Activated CD8-positive, alpha-beta T cell treated with anti-CD3 and anti-CD28 coated beads for 36 hours (primary cell): Measurements from ENCODE around the gene TCAIM. TPM values are rescaled to one million over a fixed set of nuclear protein-coding genes. Genes with fewer than 3 reads are reported as not detected.

Experiments used
- ATAC-seq: fragments of 200-7000 bp; cut with Tn5 transposase; one replicate; pipeline ENCODE4 v1.10.0; 2021; ENCODE audit warnings: mild to moderate bottlenecking, moderate library complexity
- CTCF ChIA-PET: fragments of 350-600 bp; sonication (Branson Sonifier 250); formaldehyde crosslinking; loops from one replicate; lab custom pipeline; 2021; ENCODE audit warnings: antibody characterized with exemption; lab: Charles Lee
- POLR2A ChIA-PET: fragments of 350-600 bp; sonication (Branson Sonifier 250); formaldehyde crosslinking; loops from one replicate; lab custom pipeline; 2021; ENCODE audit warnings: antibody characterized with exemption; lab: Charles Lee
- DNase-seq: peaks from one replicate; pipeline ENCODE4 v3.0.0-alpha.2; 2020
- H3K27ac Mint-ChIP-seq: one replicate; pipeline ENCODE4 v1.8.0; 2021; ENCODE audit warnings: mild to moderate bottlenecking, mixed read lengths
- H3K27me3 Mint-ChIP-seq: one replicate; pipeline ENCODE4 v1.8.0; 2021; ENCODE audit warnings: mixed read lengths
- H3K36me3 Mint-ChIP-seq: one replicate; pipeline ENCODE4 v1.8.0; 2021; ENCODE audit warnings: low read depth, mixed read lengths
- H3K4me1 Mint-ChIP-seq: one replicate; pipeline ENCODE4 v1.8.0; 2021; ENCODE audit warnings: low read depth, mixed read lengths
- H3K4me3 Mint-ChIP-seq: one replicate; pipeline ENCODE4 v1.8.0; 2021; ENCODE audit warnings: mild to moderate bottlenecking, moderate library complexity, mixed read lengths
- H3K9me3 Mint-ChIP-seq: one replicate; pipeline ENCODE4 v1.8.0; 2021; ENCODE audit warnings: mixed read lengths
- CTCF ChIP-seq: fragments of 200-600 bp; IDR thresholded peaks from one replicate; pipeline ENCODE4 v1.8.0; 2022; ENCODE audit warnings: antibody characterized with exemption, mild to moderate bottlenecking
- intact Hi-C: fragments of 100-400 bp; cut with micrococcal nuclease; formaldehyde crosslinking; loops from one replicate; pipeline ENCODE4 v1.10.0; 2022
- total RNA-seq, 2 experiments: library from RNA; stranded (reverse); gene quantifications; one replicate each; pipeline ENCODE4 v1.2.3, GENCODE V29; 2021

Gene TCAIM
- total RNA-seq, 2 experiments from 2014 or later, result 14.3 to 15.1 TPM

GRCh38 chr3:44429459-44429858, 90.9 kb downstream of the TCAIM start:
- ChIA-PET POLR2A (no interaction called here), CTCF (no interaction called here)
- ATAC-seq, result no peak

GRCh38 chr3:44430466-44430865, 91.9 kb downstream of the TCAIM start:
- no peak overlapping the region for H3K27ac Mint-ChIP-seq
- H3K9me3 Mint-ChIP-seq, result no peaks in the 10 kb centered on the region
- H3K4me3 Mint-ChIP-seq, result no peak overlapping the region
- no peaks in the 10 kb centered on the region for H3K4me1 Mint-ChIP-seq
- no peak for ATAC-seq
- intact Hi-C loops, result no loop called here
- no peaks in the 10 kb centered on the region for H3K36me3 Mint-ChIP-seq
- ChIA-PET POLR2A (interaction anchor here (1.2 kb wide), 1 partner anchor 11 kb away, joined by 3 read pairs; no protein-coding TSS in a partner anchor), CTCF (interaction anchor here (0.7 kb wide), 1 partner anchor 23 kb away, joined by 3 read pairs; no protein-coding TSS in a partner anchor)
- DNase-seq, result no peak
- TF ChIP-seq CTCF, result no peak
- no peaks in the 10 kb centered on the region for H3K27me3 Mint-ChIP-seq

More at GRCh38 chr3:44429459-44429858, 90.9 kb downstream of the TCAIM start:
- H3K4me3 Mint-ChIP-seq, result no peak overlapping the region
- no peaks in the 10 kb centered on the region for H3K4me1 Mint-ChIP-seq
- intact Hi-C loops, result no loop called here
- DNase-seq, result no peak
- no peaks in the 10 kb centered on the region for H3K27me3 Mint-ChIP-seq
- no peak for TF ChIP-seq CTCF
- no peaks in the 10 kb centered on the region for H3K9me3 Mint-ChIP-seq
- no peak overlapping the region for H3K27ac Mint-ChIP-seq
- H3K36me3 Mint-ChIP-seq, result no peaks in the 10 kb centered on the region

- H3K4me1 Mint-ChIP-seq, result peaks cover 9% of the 10 kb centered on the region
- H3K27me3 Mint-ChIP-seq, result no peaks in the 10 kb centered on the region
- no peak for DNase-seq
- H3K4me3 Mint-ChIP-seq, result no peak overlapping the region
- ChIA-PET CTCF (no interaction called here), POLR2A (no interaction called here)
- no peak for TF ChIP-seq CTCF
- no peak for ATAC-seq
- no peaks in the 10 kb centered on the region for H3K9me3 Mint-ChIP-seq
- no peak overlapping the region for H3K27ac Mint-ChIP-seq
- intact Hi-C loops, result no loop called here
- peaks cover 4% of the 10 kb centered on the region for H3K36me3 Mint-ChIP-seq
These were observed 96.4 kb downstream of the TCAIM start for GRCh38 chr3:44434834-44435510.

GRCh38 chr3:44436181-44436580, 97.6 kb downstream of the TCAIM start:
- H3K4me3 Mint-ChIP-seq, result no peak overlapping the region
- POLR2A ChIA-PET, result no interaction called here
- peaks cover 6% of the 10 kb centered on the region for H3K36me3 Mint-ChIP-seq
- intact Hi-C loops, result no loop called here
- CTCF ChIA-PET, result no interaction called here
- H3K4me1 Mint-ChIP-seq, result peaks cover 18% of the 10 kb centered on the region
- H3K27me3 Mint-ChIP-seq, result no peaks in the 10 kb centered on the region
- no peak for DNase-seq
- no peak for TF ChIP-seq CTCF
- no peak for ATAC-seq
- H3K9me3 Mint-ChIP-seq, result no peaks in the 10 kb centered on the region
- no peak overlapping the region for H3K27ac Mint-ChIP-seq

GRCh38 chr3:44437800-44438199, 99.2 kb downstream of the TCAIM start:
- intact Hi-C loops, result no loop called here

More at GRCh38 chr3:44437800-44438199, 99.2 kb downstream of the TCAIM start:
- no peak for DNase-seq
- H3K36me3 Mint-ChIP-seq, result peaks cover 16% of the 10 kb centered on the region
- TF ChIP-seq CTCF, result no peak
- no peaks in the 10 kb centered on the region for H3K9me3 Mint-ChIP-seq
- no peak overlapping the region for H3K4me3 Mint-ChIP-seq
- ChIA-PET POLR2A (no interaction called here), CTCF (no interaction called here)
- no peak for ATAC-seq
- no peak overlapping the region for H3K27ac Mint-ChIP-seq
- H3K27me3 Mint-ChIP-seq, result no peaks in the 10 kb centered on the region
- H3K4me1 Mint-ChIP-seq, result peaks cover 32% of the 10 kb centered on the region
